Activated naive CD4-positive, alpha-beta T cell treated with anti-CD3 and anti-CD28 coated beads, Interleukin-2, amount 50 U/mL, for 16 hours (primary cell): ENCODE results near the gene KRTAP10-1.

Experiments
- DNase-seq: peaks from one replicate; pipeline ENCODE4 v3.0.0-alpha.2; 2020

The KRTAP10-1 gene

GRCh38 chr21:44547656-44548331 is 7.8 kb upstream of the KRTAP10-1 start:
- peak; percentile 38 for DNase-seq

GRCh38 chr21:44544566-44544965 is 4.6 kb upstream of the KRTAP10-1 start:
- no peak for DNase-seq

GRCh38 chr21:44542716-44543115 is 2.7 kb upstream of the KRTAP10-1 start:
- DNase-seq, result no peak

- DNase-seq, result no peak
Observed at GRCh38 chr21:44540741-44541288, 820 bp upstream of the KRTAP10-1 start.

- DNase-seq, result no peak
Observed at GRCh38 chr21:44539046-44539445, 949 bp downstream of the KRTAP10-1 start.

GRCh38 chr21:44537930-44538911 is 1.8 kb downstream of the KRTAP10-1 start:
- no peak for DNase-seq

GRCh38 chr21:44535963-44536362 is 4.0 kb downstream of the KRTAP10-1 start:
- DNase-seq, result no peak

- no peak for DNase-seq
Observed at GRCh38 chr21:44534688-44535087, 5.3 kb downstream of the KRTAP10-1 start.

- DNase-seq, result no peak
Observed at GRCh38 chr21:44533891-44534627, 5.9 kb downstream of the KRTAP10-1 start.

GRCh38 chr21:44533121-44533890 is 6.7 kb downstream of the KRTAP10-1 start:
- peak; percentile 10 for DNase-seq

- DNase-seq, result peak; percentile 8
Observed at GRCh38 chr21:44532712-44533111, 7.3 kb downstream of the KRTAP10-1 start.

- DNase-seq, result no peak
Observed at GRCh38 chr21:44531606-44532564, 8.1 kb downstream of the KRTAP10-1 start.

GRCh38 chr21:44530903-44531605 is 8.9 kb downstream of the KRTAP10-1 start:
- no peak for DNase-seq

GRCh38 chr21:44530221-44530902 is 9.6 kb downstream of the KRTAP10-1 start:
- no peak for DNase-seq

GRCh38 chr21:44529503-44530125 is 10.4 kb downstream of the KRTAP10-1 start:
- DNase-seq, result no peak

- DNase-seq, result no peak
Observed at GRCh38 chr21:44529011-44529421, 11.0 kb downstream of the KRTAP10-1 start.

GRCh38 chr21:44528634-44528995 is 11.4 kb downstream of the KRTAP10-1 start:
- DNase-seq, result no peak

GRCh38 chr21:44527983-44528633 is 11.9 kb downstream of the KRTAP10-1 start:
- DNase-seq, result no peak
